MM.1S (cell line): ENCODE results near the gene CEP192.

ENCODE experiments used
- DNase-seq: peaks from one replicate; pipeline ENCODE4 v3.0.0-alpha.2; 2015
- H2AFZ ChIP-seq: fragments of 300-600 bp; sonication (generic); 2 replicates; pipeline ENCODE4 v1.6.0; 2016; ENCODE audit warnings: antibody characterized with exemption, low read length
- H3F3A ChIP-seq: fragments of 300-600 bp; sonication (generic); 2 replicates; pipeline ENCODE4 v1.6.1; 2016; ENCODE audit warnings: mild to moderate bottlenecking, antibody characterized with exemption, low read length, moderate library complexity, mixed read lengths; ENCODE audit not compliant: insufficient read depth
- H3K27ac ChIP-seq: fragments of 300-600 bp; sonication (generic); 2 replicates; pipeline ENCODE4 v1.5.1; 2016; ENCODE audit warnings: mild to moderate bottlenecking, low read length
- H3K27me3 ChIP-seq: fragments of 300-600 bp; sonication (generic); replicated peaks from 2 replicates; pipeline ENCODE4 v1.6.0; 2016; ENCODE audit warnings: low read length; ENCODE audit not compliant: insufficient read depth
- H3K36me3 ChIP-seq: fragments of 300-600 bp; sonication (generic); replicated peaks from 2 replicates; pipeline ENCODE4 v1.6.1; 2016; ENCODE audit warnings: mild to moderate bottlenecking, low read length, mixed read lengths; ENCODE audit not compliant: insufficient read depth
- H3K4me1 ChIP-seq: fragments of 300-600 bp; sonication (generic); 2 replicates; pipeline ENCODE4 v1.6.1; 2016; ENCODE audit warnings: low read length, mixed read lengths
- H3K4me2 ChIP-seq: fragments of 300-600 bp; sonication (generic); 2 replicates; pipeline ENCODE4 v1.6.0; 2016; ENCODE audit warnings: low read depth, low read length
- H3K4me3 ChIP-seq: fragments of 300-600 bp; sonication (generic); 2 replicates; pipeline ENCODE4 v1.5.1; 2016; ENCODE audit warnings: low read length, mixed read lengths
- H3K79me2 ChIP-seq: fragments of 300-600 bp; sonication (generic); 2 replicates; pipeline ENCODE4 v1.6.1; 2016; ENCODE audit warnings: mixed run types, low read length, mixed read lengths
- H3K9ac ChIP-seq: fragments of 300-600 bp; sonication (generic); 2 replicates; pipeline ENCODE4 v1.6.1; 2016; ENCODE audit warnings: low read length, mixed read lengths
- H3K9me2 ChIP-seq: fragments of 300-600 bp; sonication (generic); replicated peaks from 2 replicates; pipeline ENCODE4 v1.6.1; 2016; ENCODE audit warnings: mild to moderate bottlenecking, low read length, mixed read lengths; ENCODE audit not compliant: insufficient read depth
- H3K9me3 ChIP-seq: fragments of 300-600 bp; sonication (generic); replicated peaks from 2 replicates; pipeline ENCODE4 v1.6.1; 2016; ENCODE audit warnings: mild to moderate bottlenecking, low read length, mixed read lengths; ENCODE audit not compliant: insufficient read depth
- H4K20me1 ChIP-seq: fragments of 300-600 bp; sonication (generic); 2 replicates; pipeline ENCODE4 v1.6.1; 2016; ENCODE audit warnings: mild to moderate bottlenecking, low read length, moderate library complexity, mixed read lengths; ENCODE audit not compliant: insufficient read depth
- EZH2 ChIP-seq: fragments of 300-600 bp; sonication (generic); optimal IDR thresholded peaks from 2 replicates; pipeline ENCODE3; 2017; ENCODE audit warnings: low read depth, mild to moderate bottlenecking, antibody characterized with exemption, low read length, mixed read lengths
- EZH2phosphoT487 ChIP-seq: fragments of 300-600 bp; sonication (generic); IDR thresholded peaks from 2 replicates; pipeline ENCODE4 v1.6.1; 2018; ENCODE audit warnings: antibody characterized with exemption, low read length
- TF ChIP-seq, protein P1 (sequence below): fragments of 300-600 bp; sonication (generic); IDR thresholded peaks from 2 replicates; pipeline ENCODE4 v1.5.1; 2016; ENCODE audit warnings: antibody characterized with exemption, low read length, mixed read lengths

The CEP192 gene

DNA sequence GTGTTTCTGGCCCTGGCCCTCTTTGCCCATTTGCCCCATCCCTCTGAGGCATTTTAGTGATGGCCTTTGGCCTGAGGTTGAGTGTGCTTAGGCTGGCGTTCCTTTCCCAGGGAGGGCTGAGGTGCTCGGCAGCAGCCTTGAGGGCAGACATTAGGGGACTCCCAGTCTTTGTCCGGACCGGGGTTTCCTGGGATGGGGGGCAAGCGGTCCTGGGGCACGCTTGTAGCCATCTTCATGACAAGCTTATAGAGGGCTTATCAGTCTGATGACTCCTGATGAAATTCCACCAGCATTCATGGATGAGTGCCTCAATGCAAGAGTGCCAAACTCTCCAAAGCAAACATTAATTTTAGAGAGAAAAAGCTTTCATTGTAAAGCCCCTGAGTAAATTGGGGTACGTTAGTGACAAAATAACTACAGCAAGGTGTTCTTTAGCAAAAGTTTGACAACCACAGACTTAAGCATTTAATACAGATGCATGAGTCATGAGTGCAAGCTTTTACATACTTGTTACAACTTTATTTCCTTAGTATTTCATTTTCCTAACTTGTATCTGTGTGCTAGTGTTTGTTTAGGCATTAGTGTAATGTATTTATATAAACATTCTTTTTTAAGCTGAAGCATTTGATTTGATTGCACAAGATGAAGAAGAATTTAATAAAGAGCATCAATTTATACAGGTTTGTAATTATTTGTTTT, 45.6 kb downstream of the CEP192 start:
- Histone ChIP-seq H3F3A (no peaks in the 10 kb centered on the region), H3K9me2 (no peaks in the 10 kb centered on the region), H3K4me1 (no peaks in the 10 kb centered on the region), H3K79me2 (no peaks in the 10 kb centered on the region), H4K20me1 (no peaks in the 10 kb centered on the region), H3K4me3 (no peak overlapping the region), H3K9ac (no peak overlapping the region), H3K4me2 (no peak overlapping the region), H3K36me3 (peaks cover under 1% of the 10 kb centered on the region; the same call in 1 of the 2 replicates), H3K9me3 (no peaks in the 10 kb centered on the region), H3K27me3 (no peaks in the 10 kb centered on the region), H2AFZ (no peak overlapping the region), H3K27ac (no peak overlapping the region)
- DNase-seq: no peak
- no peak for TF ChIP-seq EZH2
- TF ChIP-seq, protein P1, sequence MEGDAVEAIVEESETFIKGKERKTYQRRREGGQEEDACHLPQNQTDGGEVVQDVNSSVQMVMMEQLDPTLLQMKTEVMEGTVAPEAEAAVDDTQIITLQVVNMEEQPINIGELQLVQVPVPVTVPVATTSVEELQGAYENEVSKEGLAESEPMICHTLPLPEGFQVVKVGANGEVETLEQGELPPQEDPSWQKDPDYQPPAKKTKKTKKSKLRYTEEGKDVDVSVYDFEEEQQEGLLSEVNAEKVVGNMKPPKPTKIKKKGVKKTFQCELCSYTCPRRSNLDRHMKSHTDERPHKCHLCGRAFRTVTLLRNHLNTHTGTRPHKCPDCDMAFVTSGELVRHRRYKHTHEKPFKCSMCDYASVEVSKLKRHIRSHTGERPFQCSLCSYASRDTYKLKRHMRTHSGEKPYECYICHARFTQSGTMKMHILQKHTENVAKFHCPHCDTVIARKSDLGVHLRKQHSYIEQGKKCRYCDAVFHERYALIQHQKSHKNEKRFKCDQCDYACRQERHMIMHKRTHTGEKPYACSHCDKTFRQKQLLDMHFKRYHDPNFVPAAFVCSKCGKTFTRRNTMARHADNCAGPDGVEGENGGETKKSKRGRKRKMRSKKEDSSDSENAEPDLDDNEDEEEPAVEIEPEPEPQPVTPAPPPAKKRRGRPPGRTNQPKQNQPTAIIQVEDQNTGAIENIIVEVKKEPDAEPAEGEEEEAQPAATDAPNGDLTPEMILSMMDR: no peak
- TF ChIP-seq EZH2phosphoT487: no peak

DNA sequence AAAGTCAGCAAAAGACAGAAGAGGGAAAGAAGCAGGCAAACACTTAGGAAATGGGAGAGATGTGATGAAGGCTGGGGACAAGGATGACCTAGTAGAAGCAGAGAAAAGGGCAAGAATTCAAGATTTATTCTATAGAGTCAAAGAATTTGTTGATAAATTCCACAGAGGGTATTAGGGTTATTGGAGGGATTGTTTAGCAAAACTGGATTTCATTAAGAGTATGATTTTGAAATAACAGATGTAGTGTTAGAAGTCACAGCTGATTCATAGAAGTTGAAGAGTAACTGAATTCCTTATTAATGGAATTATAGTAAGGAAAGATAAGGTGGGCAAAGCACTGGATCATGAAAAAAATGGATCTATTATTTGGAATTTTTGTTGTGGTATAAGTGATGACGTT, 48.6 kb downstream of the CEP192 start:
- Histone ChIP-seq H3K9ac (no peak overlapping the region), H3K4me2 (no peak overlapping the region), H3F3A (no peaks in the 10 kb centered on the region), H4K20me1 (no peaks in the 10 kb centered on the region), H3K9me2 (no peaks in the 10 kb centered on the region), H3K27me3 (no peaks in the 10 kb centered on the region), H2AFZ (no peak overlapping the region), H3K79me2 (peaks cover 4% of the 10 kb centered on the region; the same call in 1 of the 2 replicates), H3K27ac (no peak overlapping the region), H3K4me3 (no peak overlapping the region), H3K4me1 (no peaks in the 10 kb centered on the region), H3K9me3 (no peaks in the 10 kb centered on the region), H3K36me3 (no peaks in the 10 kb centered on the region; the same call in 1 of the 2 replicates)
- DNase-seq: no peak
- TF ChIP-seq EZH2phosphoT487: no peak
- TF ChIP-seq EZH2: no peak
- TF ChIP-seq, protein P1: no peak

DNA sequence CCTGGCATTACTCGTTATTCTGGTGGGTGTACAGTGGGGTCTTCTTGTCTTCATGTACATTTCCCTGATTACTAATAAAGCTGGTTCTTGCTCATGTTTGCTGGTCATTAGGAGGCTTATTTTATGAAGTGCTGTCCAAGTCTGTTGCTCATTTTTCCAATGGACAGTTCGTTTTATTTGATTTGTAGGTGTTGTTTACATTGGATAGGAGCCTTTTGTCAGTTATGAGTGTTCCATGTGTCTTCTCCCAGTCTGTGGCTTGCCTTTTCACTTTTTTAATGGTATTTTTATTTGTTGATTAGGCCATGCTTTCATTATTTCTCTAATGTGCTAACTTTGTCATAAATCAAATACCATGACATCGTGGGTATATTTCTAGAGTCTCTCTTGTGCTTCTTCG, 51.9 kb downstream of the CEP192 start:
- no peaks in the 10 kb centered on the region; the same call in 1 of the 2 replicates for H3K36me3 ChIP-seq

More for the DNA sequence above, 51.9 kb downstream of the CEP192 start:
- TF ChIP-seq, protein P1: no peak
- TF ChIP-seq EZH2phosphoT487: no peak
- no peak for TF ChIP-seq EZH2
- H3K4me2 ChIP-seq: no peak overlapping the region
- no peaks in the 10 kb centered on the region for H4K20me1 ChIP-seq
- no peaks in the 10 kb centered on the region for H3K4me1 ChIP-seq
- DNase-seq: no peak
- peaks cover 8% of the 10 kb centered on the region; the same call in 1 of the 2 replicates for H3K79me2 ChIP-seq
- H3K9me3 ChIP-seq: no peaks in the 10 kb centered on the region
- H3K9ac ChIP-seq: no peak overlapping the region
- no peak overlapping the region for H3K4me3 ChIP-seq
- no peaks in the 10 kb centered on the region for H3K9me2 ChIP-seq
- H3F3A ChIP-seq: no peaks in the 10 kb centered on the region
- no peak overlapping the region for H3K27ac ChIP-seq
- no peak overlapping the region for H2AFZ ChIP-seq
- no peaks in the 10 kb centered on the region for H3K27me3 ChIP-seq
